ENCODE results near the gene UBE2S.
"Not testable (repeated sequence)": the region's sequence is repeated elsewhere in the genome, so short reads cannot be mapped to it uniquely, and the experiment has no call there.

Gene UBE2S

DNA sequence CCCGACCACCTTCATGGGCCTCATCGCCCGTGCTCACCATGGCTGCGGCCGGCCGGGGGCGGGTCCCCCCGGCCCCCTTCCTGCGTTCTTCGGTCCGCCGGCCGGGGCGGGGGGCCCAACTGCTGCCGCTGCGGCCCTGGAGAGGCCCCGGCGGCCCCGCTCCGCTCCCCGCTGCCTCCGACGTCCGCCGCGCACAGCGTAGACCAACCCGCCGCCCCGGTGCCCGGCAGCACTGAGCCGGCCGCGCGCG is at the start of gene UBE2S:
Gene UBE2S (minus strand): TSS at position 239 of the 250 bp plus-strand sequence. CDS start 199 bp downstream, at position 40.
- H3K4me3 ChIP-seq (ENCODE audit: low read length): peak within 1 kb of the TSS; percentile 78
- DNase-seq (ENCODE audit: low read depth): not testable (repeated sequence)

DNA sequence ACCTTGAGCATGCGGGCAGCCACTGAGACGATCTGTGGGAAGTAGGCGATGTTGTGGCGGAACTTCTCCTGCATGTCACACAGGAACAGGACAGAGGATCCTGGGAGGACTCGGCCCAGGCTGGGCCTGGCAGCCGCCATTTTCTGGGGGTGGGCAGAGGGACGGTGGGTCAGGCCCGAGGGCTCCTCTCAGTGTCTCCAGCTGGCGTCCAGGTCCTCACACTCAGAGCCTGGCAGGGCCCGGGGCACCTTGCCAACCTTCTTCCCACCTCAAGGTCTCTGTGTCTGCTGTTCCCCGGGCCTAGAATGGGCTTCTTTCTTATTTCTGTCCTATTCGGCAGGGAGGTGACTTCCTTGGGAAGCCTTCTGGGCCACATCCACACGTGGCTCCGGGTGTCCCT is 48.8 kb upstream of the UBE2S start:
- TF ChIP-seq, protein P1, sequence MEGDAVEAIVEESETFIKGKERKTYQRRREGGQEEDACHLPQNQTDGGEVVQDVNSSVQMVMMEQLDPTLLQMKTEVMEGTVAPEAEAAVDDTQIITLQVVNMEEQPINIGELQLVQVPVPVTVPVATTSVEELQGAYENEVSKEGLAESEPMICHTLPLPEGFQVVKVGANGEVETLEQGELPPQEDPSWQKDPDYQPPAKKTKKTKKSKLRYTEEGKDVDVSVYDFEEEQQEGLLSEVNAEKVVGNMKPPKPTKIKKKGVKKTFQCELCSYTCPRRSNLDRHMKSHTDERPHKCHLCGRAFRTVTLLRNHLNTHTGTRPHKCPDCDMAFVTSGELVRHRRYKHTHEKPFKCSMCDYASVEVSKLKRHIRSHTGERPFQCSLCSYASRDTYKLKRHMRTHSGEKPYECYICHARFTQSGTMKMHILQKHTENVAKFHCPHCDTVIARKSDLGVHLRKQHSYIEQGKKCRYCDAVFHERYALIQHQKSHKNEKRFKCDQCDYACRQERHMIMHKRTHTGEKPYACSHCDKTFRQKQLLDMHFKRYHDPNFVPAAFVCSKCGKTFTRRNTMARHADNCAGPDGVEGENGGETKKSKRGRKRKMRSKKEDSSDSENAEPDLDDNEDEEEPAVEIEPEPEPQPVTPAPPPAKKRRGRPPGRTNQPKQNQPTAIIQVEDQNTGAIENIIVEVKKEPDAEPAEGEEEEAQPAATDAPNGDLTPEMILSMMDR (conservative IDR thresholded peaks at IDR 0.05; ENCODE audit: low read depth, low read length): no peak
- no peak overlapping the region for H3K4me3 ChIP-seq (ENCODE audit: low read length)
- no peak for DNase-seq (ENCODE audit: low read depth)

DNA sequence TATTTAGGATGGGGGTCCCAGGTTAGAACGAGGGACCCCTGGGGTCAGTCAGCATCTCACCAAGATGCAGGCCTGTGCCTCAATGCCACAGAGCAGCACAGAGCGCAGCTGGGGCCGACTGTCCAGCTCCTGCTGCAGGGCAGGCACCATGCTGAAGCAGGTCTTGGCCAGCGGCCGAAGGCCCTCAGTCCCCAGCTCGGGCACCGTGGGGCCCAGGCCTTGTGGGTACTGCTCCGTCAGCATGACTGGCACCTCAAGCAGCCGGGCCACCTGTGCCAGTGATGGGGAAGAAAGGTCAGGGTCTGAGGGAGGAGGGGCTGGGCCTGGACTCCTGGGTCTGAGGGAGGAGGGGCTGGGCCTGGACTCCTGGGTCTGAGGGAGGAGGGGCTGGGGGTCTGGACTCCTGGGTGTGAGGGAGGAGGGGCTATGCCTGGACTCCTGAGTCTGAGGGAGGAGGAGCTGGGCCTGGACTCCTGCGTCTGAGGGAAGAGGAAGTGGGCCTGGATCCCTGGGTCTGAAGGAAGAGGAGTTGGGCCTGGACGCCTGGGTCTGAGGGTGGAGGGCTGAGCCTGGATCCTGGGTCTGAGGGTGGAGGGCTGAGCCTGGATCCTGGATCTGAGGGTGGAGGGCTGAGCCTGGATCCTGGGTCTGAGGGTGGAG is 48.1 kb upstream of the UBE2S start:
- no peak overlapping the region for H3K4me3 ChIP-seq (ENCODE audit: low read length)
- DNase-seq (ENCODE audit: low read depth): no peak
- TF ChIP-seq, protein P1 (conservative IDR thresholded peaks at IDR 0.05; ENCODE audit: low read depth, low read length): no peak

DNA sequence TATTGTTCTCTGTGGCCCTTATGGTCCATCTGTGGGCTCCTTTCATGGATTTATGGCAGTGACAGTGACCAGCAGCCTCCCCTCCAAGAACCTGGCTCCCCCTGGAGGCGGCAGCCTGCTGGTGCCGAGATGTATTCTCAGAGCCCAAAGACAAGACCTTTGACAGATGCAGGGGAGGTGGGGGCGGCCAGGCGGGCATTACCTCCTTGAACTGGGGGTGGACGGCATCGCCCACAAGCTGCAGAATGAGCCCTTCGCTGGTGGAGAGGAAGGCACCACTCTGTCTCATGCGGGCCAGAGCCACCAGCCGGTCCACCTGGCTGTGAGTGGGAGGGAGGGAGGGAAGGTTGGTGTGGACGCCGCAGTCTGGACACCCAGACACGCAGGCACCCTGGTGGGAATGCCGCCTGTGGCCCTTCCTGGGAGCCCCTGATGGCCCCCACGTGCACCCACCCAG is 47.2 kb upstream of the UBE2S start:
- no peak for DNase-seq (ENCODE audit: low read depth)
- TF ChIP-seq, protein P1 (conservative IDR thresholded peaks at IDR 0.05; ENCODE audit: low read depth, low read length): peak; percentile 84
- no peak overlapping the region for H3K4me3 ChIP-seq (ENCODE audit: low read length)

DNA sequence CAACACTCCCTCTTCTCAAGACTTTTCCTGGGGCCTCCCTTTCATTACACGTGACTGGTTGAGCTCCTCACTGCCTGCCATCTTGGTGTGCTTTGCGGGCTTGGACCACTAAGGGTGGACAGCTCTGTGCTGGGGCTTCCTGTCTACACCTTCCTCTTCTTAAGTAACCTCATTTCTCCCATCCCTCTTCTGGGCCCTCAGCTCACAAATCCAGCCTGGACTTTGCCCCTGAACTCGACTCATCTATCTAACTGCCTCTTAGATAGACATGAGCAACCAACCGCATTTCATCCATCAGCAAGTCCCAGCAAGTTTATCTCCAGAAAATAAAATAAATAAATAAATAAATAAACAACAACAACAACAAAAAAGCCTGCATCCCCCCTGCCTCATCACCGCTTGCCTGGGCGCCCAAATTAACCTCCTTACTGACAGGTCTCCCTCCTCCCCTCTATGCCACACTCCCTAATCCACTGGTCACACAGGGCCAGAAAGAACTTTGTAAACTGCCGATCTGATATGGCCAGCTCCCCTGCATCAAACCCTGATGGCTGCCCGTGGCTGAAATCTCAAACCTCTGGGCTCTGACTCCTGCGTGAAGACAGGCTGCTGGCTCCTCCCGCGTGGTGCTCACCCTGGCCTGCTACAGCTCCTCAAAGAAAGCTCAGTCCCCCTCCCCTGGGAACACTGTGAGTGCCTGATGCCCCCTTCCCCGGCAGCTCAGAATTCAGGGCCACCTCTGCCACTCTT is 46.1 kb upstream of the UBE2S start:
- TF ChIP-seq, protein P1 (conservative IDR thresholded peaks at IDR 0.05; ENCODE audit: low read depth, low read length): no peak
- no peak overlapping the region for H3K4me3 ChIP-seq (ENCODE audit: low read length)
- DNase-seq (ENCODE audit: low read depth): no peak

DNA sequence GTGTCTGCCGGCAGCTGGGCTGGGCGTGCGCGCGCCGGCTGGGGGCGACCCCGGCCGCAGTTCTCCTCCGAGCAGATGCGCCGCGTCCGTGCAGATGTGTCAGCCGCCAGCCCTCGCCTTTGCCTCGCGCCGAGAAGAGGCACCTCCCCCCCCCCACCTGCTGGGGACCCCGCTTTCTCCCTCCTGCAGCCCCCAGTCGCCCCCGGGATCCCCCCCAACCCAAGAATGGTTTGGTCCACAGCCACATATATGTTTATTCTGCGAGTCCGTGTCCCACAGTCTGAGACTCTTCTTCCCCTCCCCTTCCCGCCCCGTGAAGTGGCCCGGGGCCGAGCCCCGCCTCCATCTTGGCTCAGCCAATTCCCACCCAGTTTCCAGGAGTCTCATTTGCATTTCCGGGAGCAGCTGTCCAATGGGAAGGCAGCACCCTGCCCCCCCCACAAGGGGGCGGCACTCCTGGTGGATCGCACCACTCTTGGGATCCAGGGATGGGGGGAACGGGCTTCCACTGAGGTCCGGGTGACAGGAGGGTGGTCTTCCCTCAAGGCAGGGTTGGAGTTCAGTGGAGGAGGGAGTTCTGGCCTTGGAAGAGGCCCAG is 45.3 kb upstream of the UBE2S start:
- H3K4me3 ChIP-seq (ENCODE audit: low read length): no peak overlapping the region
- TF ChIP-seq, protein P1 (conservative IDR thresholded peaks at IDR 0.05; ENCODE audit: low read depth, low read length): no peak
- DNase-seq (ENCODE audit: low read depth): no peak

DNA sequence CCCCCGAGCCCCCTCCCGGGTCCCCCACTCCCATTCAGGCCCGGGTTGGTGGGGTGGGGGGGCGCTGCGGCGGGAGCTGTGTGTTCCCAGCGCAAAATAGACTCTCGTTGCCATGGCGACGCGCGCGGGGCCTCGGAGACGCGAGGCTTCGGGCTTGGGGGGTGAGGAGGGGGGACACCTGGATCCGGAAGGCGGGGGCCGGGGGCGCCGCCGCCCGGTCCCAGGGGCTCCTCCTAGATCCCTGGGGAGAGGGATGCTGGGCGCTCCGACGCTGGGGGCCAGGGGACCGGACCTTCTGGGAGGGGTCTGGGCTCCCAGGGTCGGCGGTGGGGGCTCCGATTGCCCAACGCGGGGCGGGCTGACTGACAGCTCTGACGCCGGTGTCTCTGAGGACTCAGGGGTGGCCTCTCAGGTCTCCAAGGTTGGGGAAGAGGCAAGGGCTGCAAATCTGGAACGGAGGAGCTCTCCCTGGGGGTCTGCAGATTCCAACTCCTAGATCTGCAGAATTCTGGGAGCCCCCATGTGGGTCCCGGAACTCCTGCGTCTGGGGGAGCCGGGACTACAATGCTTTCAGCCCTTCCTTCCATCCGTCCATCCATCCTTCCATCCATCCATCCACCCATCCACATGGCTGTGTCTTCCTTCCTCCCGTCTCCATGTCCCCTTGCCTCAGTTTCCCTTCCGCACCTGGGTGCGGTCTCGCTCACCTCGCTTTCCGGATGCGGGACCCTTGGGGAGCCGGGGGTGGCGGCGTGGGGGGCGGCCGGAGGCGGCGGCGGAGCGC is 44.6 kb upstream of the UBE2S start:
- H3K4me3 ChIP-seq (ENCODE audit: low read length): peak overlapping the region; percentile 4
- TF ChIP-seq, protein P1 (conservative IDR thresholded peaks at IDR 0.05; ENCODE audit: low read depth, low read length): no peak
- DNase-seq (ENCODE audit: low read depth): no peak
